Activated naive CD4-positive, alpha-beta T cell treated with anti-CD3 and anti-CD28 coated beads, Interleukin-2, amount 50 U/mL, for 24 hours (primary cell): ENCODE results near the gene IAPP.
"Not testable (repeated sequence)": the region's sequence is repeated elsewhere in the genome, so short reads cannot be mapped to it uniquely, and the experiment has no call there.

Experiments
- H3K27ac Mint-ChIP-seq: one replicate; pipeline ENCODE4 v1.8.0; 2021; ENCODE audit warnings: mild to moderate bottlenecking, mixed read lengths
- H3K27me3 Mint-ChIP-seq: one replicate; pipeline ENCODE4 v1.8.0; 2021; ENCODE audit warnings: mixed read lengths
- H3K36me3 Mint-ChIP-seq: one replicate; pipeline ENCODE4 v1.8.0; 2021; ENCODE audit warnings: mixed read lengths
- H3K4me1 Mint-ChIP-seq: one replicate; pipeline ENCODE4 v1.8.0; 2021; ENCODE audit warnings: mixed read lengths
- H3K4me3 Mint-ChIP-seq: one replicate; pipeline ENCODE4 v1.8.0; 2021; ENCODE audit warnings: mild to moderate bottlenecking, mixed read lengths
- H3K9me3 Mint-ChIP-seq: one replicate; pipeline ENCODE4 v1.8.0; 2021; ENCODE audit warnings: mixed read lengths

IAPP gene

GRCh38 chr12:21353948-21354347, 18.8 kb upstream of the IAPP start:
- H3K27ac Mint-ChIP-seq, result no peak overlapping the region
- no peaks in the 10 kb centered on the region for H3K4me1 Mint-ChIP-seq
- no peaks in the 10 kb centered on the region for H3K9me3 Mint-ChIP-seq
- H3K27me3 Mint-ChIP-seq, result peaks cover 5% of the 10 kb centered on the region
- H3K36me3 Mint-ChIP-seq, result no peaks in the 10 kb centered on the region
- H3K4me3 Mint-ChIP-seq, result no peak overlapping the region

- Mint-ChIP-seq H3K4me3 (no peak overlapping the region), H3K36me3 (no peaks in the 10 kb centered on the region), H3K27ac (no peak overlapping the region), H3K4me1 (no peaks in the 10 kb centered on the region), H3K27me3 (peaks cover 4% of the 10 kb centered on the region), H3K9me3 (peaks cover under 1% of the 10 kb centered on the region)
These were observed 18.1 kb upstream of the IAPP start for GRCh38 chr12:21354641-21355040.

- H3K36me3 Mint-ChIP-seq, H3K4me3 Mint-ChIP-seq, H3K4me1 Mint-ChIP-seq, H3K27me3 Mint-ChIP-seq, H3K27ac Mint-ChIP-seq: not testable (repeated sequence)
- peaks cover 17% of the 10 kb centered on the region for H3K9me3 Mint-ChIP-seq
These were observed 12.1 kb upstream of the IAPP start for GRCh38 chr12:21360632-21361031.

DNA sequence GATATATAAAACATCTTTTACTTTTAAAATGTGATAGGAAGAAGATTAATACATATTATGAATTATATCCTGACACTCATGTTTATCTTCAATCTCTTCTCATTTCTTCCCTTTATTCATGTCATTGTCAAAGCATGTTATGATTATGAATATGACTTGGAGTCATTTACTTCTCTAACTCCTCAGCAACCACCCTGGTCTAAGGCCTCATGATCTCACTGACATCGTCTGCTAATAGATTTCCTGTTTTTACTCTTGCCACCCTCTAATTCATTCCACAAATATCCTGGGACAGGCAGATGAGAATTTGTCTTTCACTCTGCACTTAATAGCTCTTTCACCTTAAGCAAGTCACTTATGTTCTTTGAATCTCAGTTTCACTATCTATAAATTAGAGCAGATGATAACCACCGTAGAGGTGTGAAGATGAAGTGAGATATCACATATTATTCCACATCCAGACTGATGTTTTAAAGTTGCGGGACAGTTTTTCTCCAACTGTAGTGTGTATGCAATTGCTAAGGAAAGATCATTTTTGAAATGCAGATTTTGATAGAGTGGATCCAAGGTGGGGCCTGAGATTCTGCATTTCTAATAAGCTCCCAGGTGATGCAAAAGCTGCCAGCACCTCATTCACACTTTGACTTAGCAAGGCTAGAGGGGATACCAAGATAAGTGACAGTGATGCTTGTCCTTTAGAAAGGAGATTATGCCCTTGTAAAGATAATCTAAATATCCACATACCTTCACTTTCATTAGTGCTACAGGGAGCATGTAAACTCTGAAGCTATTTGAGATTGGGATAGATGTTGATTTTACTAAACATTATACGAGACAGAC, 3.3 kb upstream of the IAPP start:
- peaks cover 4% of the 10 kb centered on the region for H3K9me3 Mint-ChIP-seq
- H3K27ac Mint-ChIP-seq, result no peak overlapping the region
- H3K4me1 Mint-ChIP-seq, result peaks cover 5% of the 10 kb centered on the region
- no peak overlapping the region for H3K4me3 Mint-ChIP-seq
- H3K36me3 Mint-ChIP-seq, result peaks cover under 1% of the 10 kb centered on the region
- H3K27me3 Mint-ChIP-seq, result peaks cover 11% of the 10 kb centered on the region

- Mint-ChIP-seq H3K4me3 (no peak overlapping the region), H3K27me3 (peaks cover 11% of the 10 kb centered on the region), H3K9me3 (no peaks in the 10 kb centered on the region), H3K4me1 (peaks cover 5% of the 10 kb centered on the region), H3K36me3 (no peaks in the 10 kb centered on the region), H3K27ac (no peak overlapping the region)
These were observed 1.8 kb upstream of the IAPP start for GRCh38 chr12:21370845-21371449.

DNA sequence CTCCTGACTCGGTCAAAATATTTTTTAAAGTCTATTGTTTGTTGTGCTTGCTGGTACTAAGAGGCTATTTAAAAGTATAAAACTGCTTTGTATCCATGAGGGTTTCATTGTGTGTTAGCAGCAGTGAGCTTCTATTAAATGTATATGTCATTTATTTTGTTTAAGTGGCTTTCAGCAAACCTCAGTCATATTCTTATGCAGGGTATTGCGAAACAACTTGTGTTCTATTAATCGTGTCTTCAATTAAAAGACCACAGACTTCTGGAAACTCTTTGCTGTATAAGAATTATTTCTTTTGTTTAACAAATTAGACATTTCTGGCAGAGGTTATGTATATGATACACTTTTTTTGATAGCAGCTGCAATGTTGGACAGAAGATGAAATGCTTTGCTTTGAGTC, 6.5 kb downstream of the IAPP start:
- Mint-ChIP-seq H3K27me3 (peaks cover 11% of the 10 kb centered on the region), H3K4me1 (no peaks in the 10 kb centered on the region), H3K36me3 (no peaks in the 10 kb centered on the region), H3K9me3 (no peaks in the 10 kb centered on the region), H3K27ac (no peak overlapping the region), H3K4me3 (no peak overlapping the region)

- not testable (repeated sequence) for H3K9me3 Mint-ChIP-seq, H3K27ac Mint-ChIP-seq, H3K4me1 Mint-ChIP-seq, H3K36me3 Mint-ChIP-seq, H3K4me3 Mint-ChIP-seq
- H3K27me3 Mint-ChIP-seq, result peaks cover 11% of the 10 kb centered on the region
These were observed 8.6 kb downstream of the IAPP start for GRCh38 chr12:21381320-21381719.

GRCh38 chr12:21384261-21384660, 11.6 kb downstream of the IAPP start:
- Mint-ChIP-seq H3K4me3 (no peak overlapping the region), H3K9me3 (no peaks in the 10 kb centered on the region)

DNA sequence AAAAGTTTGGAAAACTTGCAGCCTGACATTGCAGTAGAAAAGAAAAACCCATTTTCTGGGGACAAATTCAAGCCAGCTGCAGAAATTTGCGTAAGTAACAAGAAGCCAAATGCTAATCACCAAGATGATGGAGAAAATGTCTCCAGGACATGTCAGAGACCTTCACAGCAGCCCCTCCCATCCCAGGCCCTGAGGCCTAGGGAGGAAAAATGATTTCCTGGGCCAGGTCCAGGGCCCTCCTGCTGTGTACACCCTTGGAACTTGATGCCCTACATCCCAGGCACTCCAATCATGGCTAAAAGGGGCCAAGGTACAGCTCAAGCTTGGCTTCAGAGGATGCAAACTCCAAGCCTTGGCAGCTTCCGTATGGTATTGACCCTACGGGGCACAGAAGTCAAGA, 14.5 kb downstream of the IAPP start:
- Mint-ChIP-seq H3K27me3 (peaks cover 3% of the 10 kb centered on the region), H3K4me3 (no peak overlapping the region), H3K4me1 (peaks cover 4% of the 10 kb centered on the region), H3K9me3 (no peaks in the 10 kb centered on the region), H3K27ac (no peak overlapping the region), H3K36me3 (no peaks in the 10 kb centered on the region)

More at GRCh38 chr12:21384261-21384660, 11.6 kb downstream of the IAPP start:
- H3K4me1 Mint-ChIP-seq, result no peaks in the 10 kb centered on the region
- H3K27ac Mint-ChIP-seq, result no peak overlapping the region
- H3K36me3 Mint-ChIP-seq, result no peaks in the 10 kb centered on the region
- H3K27me3 Mint-ChIP-seq, result peaks cover 2% of the 10 kb centered on the region

DNA sequence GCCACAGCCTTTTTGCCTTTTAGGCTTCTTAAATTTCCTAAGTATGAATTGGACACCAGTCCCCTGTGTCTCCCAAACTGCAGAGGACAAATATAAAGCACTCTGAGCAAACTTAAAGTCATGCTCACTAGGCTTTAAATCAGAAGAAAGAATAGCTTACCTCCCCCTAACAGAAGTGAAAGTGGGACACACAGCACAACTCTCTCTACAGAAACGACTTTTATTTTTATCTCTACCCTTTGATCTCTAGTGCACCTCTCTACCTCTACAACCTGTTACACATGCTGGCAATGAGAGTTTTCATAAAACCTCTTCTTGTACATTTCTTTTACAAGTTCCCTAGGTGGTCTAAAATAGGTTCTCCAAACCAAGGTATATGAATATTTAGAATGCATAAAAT, 19.7 kb downstream of the IAPP start:
- H3K36me3 Mint-ChIP-seq, result no peaks in the 10 kb centered on the region
- peaks cover 12% of the 10 kb centered on the region for H3K4me1 Mint-ChIP-seq
- H3K27me3 Mint-ChIP-seq, result peaks cover 7% of the 10 kb centered on the region
- H3K9me3 Mint-ChIP-seq, result no peaks in the 10 kb centered on the region
- H3K4me3 Mint-ChIP-seq, result no peak overlapping the region
- H3K27ac Mint-ChIP-seq, result no peak overlapping the region

- not testable (repeated sequence) for H3K4me3 Mint-ChIP-seq, H3K27me3 Mint-ChIP-seq, H3K9me3 Mint-ChIP-seq, H3K36me3 Mint-ChIP-seq, H3K27ac Mint-ChIP-seq
- peaks cover 12% of the 10 kb centered on the region for H3K4me1 Mint-ChIP-seq
These were observed 22.3 kb downstream of the IAPP start for GRCh38 chr12:21394828-21395626.

DNA sequence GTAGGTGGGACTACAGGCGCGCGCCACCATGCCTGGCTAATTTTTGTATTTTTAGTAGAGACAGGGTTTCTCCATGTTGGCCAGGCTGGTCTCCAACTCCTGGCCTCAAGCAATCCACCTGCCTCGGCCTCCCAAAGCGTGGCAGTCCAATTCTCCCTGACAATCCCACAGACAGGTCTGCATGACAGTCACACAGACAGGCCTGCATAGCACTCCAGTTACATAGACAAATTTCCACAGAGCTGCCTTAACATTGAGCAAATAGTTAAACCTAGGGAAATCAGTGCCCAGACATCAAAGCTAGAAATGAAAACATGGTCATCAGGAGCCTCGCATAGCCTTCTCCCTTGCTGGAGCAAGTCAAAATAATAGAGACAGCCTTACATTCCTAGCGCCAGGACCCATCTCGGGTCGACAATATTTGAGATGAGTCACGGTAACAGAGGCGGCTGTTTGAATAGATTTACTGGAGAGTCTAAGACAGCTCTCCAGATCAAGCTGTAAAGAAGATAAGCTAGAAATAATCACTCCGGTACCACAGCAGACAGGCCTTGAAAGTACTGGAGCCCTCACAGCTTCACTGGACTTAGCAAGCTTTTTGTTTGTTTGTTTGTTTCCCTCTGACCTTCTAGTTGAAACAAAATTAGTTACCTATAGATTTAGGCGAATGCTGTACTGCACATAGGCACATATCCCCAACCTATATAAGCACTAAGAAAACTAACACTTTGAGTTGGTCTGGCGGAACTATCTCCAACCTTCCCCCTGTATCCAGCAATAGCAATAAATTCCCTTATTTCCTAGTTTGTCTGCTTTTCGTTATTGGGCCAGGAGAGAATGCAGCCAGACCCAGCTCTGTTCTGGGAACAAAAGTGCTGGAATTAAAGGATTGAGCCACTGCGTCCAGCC, 40.9 kb downstream of the IAPP start:
- no peak overlapping the region for H3K27ac Mint-ChIP-seq
- peaks cover 2% of the 10 kb centered on the region for H3K36me3 Mint-ChIP-seq
- H3K4me3 Mint-ChIP-seq, result no peak overlapping the region
- H3K9me3 Mint-ChIP-seq, result no peaks in the 10 kb centered on the region
- peaks cover 11% of the 10 kb centered on the region for H3K27me3 Mint-ChIP-seq
- H3K4me1 Mint-ChIP-seq, result no peaks in the 10 kb centered on the region

- Mint-ChIP-seq H3K4me1 (no peaks in the 10 kb centered on the region), H3K4me3 (no peak overlapping the region), H3K36me3 (peaks cover 2% of the 10 kb centered on the region), H3K27me3 (peaks cover 10% of the 10 kb centered on the region), H3K9me3 (no peaks in the 10 kb centered on the region), H3K27ac (no peak overlapping the region)
These were observed 43.9 kb downstream of the IAPP start for GRCh38 chr12:21416511-21417121.

- not testable (repeated sequence) for H3K4me3 Mint-ChIP-seq, H3K9me3 Mint-ChIP-seq, H3K27me3 Mint-ChIP-seq, H3K27ac Mint-ChIP-seq, H3K4me1 Mint-ChIP-seq, H3K36me3 Mint-ChIP-seq
These were observed 45.7 kb downstream of the IAPP start for GRCh38 chr12:21418398-21418797.
